Activated T-cell treated with anti-CD3 and anti-CD28 coated beads, Interleukin-2, amount 50 U/mL, for 72 hours (primary cell): ENCODE data around the gene NEK6. TPM values are rescaled to one million over a fixed set of nuclear protein-coding genes. Genes with fewer than 3 reads are reported as not detected.

Source experiments
- ATAC-seq, 2 donors: fragments of 150-1000 bp; cut with Tn5 transposase; replicated peaks in 1 of 2; 2 replicates each; pipeline ENCODE4 v1.10.0; 2021; ENCODE audit warnings: moderate library complexity in 2 of 2, mild to moderate bottlenecking in 1 of 2
- DNase-seq, 2 donors: peaks; one replicate each; pipeline ENCODE4 v3.0.0; 2021 to 2022; ENCODE audit warnings: mixed read lengths in 1 of 2
- H3K27ac Mint-ChIP-seq: one replicate; pipeline ENCODE4 v1.8.0; 2022; ENCODE audit warnings: mild to moderate bottlenecking, moderate library complexity, mixed read lengths
- H3K27me3 Mint-ChIP-seq: one replicate; pipeline ENCODE4 v1.8.0; 2022; ENCODE audit warnings: low read depth, mixed read lengths
- H3K36me3 Mint-ChIP-seq, 2 donors: one replicate each; pipeline ENCODE4 v1.8.0; 2022; ENCODE audit warnings: mixed read lengths in 2 of 2, mild to moderate bottlenecking in 1 of 2; ENCODE audit not compliant: insufficient read depth in 2 of 2
- H3K4me1 Mint-ChIP-seq: one replicate; pipeline ENCODE4 v1.8.0; 2022; ENCODE audit warnings: low read depth, mixed read lengths
- H3K4me3 Mint-ChIP-seq, 2 donors: one replicate each; pipeline ENCODE4 v1.8.0; 2022; ENCODE audit warnings: mild to moderate bottlenecking in 2 of 2, mixed read lengths in 2 of 2, moderate library complexity in 2 of 2
- H3K9me3 Mint-ChIP-seq, 2 donors: one replicate each; pipeline ENCODE4 v1.8.0; 2022; ENCODE audit warnings: mixed read lengths in 2 of 2
- total RNA-seq, 2 donors: library from RNA; stranded (reverse); gene quantifications; one replicate each; pipeline ENCODE4 v1.2.3, GENCODE V29; 2022

NEK6 gene
- total RNA-seq, 2 donors from 2014 or later: 8.1 to 8.5 TPM

DNA sequence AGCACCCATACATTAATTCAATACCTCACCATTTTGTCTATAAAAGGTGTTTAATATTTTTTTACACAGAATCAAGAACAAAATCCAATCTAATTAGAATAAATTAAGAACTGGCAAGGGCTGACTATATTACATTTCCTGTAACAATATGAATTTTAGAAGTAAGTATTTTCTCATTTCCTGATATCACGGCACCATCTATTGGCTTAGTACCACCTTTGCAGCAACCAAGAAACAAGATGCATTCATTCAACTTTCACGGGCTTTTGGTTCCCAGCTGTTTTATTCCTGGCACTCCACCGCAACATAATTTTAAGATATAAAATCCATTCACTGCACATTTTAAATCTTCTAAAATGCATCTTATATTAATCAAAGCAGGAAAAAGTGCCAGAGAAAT is 136.8 kb downstream of the NEK6 start:
- ATAC-seq (no peak), DNase-seq (no peak)
- H3K9me3 Mint-ChIP-seq: no peaks in the 10 kb centered on the region
- peaks cover 2 to 4% of the 10 kb centered on the region in 2 donors for H3K36me3 Mint-ChIP-seq
- peak overlapping the region in 1 of 2 donors; percentile 27 for H3K4me3 Mint-ChIP-seq
- H3K27me3 Mint-ChIP-seq: no peaks in the 10 kb centered on the region
- H3K27ac Mint-ChIP-seq: peak overlapping the region; percentile 39
- peaks cover 51% of the 10 kb centered on the region for H3K4me1 Mint-ChIP-seq

DNA sequence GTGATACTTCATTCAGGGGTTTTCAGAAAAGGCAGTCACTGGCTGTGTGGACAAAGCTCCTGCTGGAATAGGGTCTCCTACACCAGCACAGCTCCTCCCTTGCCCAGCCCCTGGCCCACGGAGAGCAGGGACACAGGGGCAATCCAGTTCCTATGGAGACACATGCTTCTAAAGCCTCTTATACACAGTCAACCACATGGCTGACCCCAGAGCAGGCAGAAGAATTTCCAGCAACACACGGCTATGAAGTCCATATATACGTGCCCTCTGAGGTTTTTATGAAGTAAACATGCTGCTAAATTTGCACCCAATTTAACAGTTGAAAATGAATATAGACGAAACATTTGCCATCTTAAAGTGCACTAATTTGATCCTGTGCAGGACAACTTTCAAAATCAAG is 138.1 kb downstream of the NEK6 start:
- Mint-ChIP-seq H3K36me3 (peaks cover 2 to 4% of the 10 kb centered on the region in 2 donors), H3K4me3 (no peak overlapping the region), H3K4me1 (peaks cover 52% of the 10 kb centered on the region), H3K9me3 (no peaks in the 10 kb centered on the region), H3K27me3 (no peaks in the 10 kb centered on the region), H3K27ac (no peak overlapping the region)
- ATAC-seq (no peak), DNase-seq (no peak)

GRCh38 chr9:124398191-124398935 is 140.6 kb downstream of the NEK6 start:
- Mint-ChIP-seq H3K9me3 (no peaks in the 10 kb centered on the region), H3K27me3 (no peaks in the 10 kb centered on the region), H3K4me3 (no peak overlapping the region), H3K27ac (no peak overlapping the region), H3K36me3 (peaks cover 2 to 7% of the 10 kb centered on the region in 2 donors), H3K4me1 (peaks cover 37% of the 10 kb centered on the region)
- no peak for ATAC-seq
- DNase-seq: no peak

DNA sequence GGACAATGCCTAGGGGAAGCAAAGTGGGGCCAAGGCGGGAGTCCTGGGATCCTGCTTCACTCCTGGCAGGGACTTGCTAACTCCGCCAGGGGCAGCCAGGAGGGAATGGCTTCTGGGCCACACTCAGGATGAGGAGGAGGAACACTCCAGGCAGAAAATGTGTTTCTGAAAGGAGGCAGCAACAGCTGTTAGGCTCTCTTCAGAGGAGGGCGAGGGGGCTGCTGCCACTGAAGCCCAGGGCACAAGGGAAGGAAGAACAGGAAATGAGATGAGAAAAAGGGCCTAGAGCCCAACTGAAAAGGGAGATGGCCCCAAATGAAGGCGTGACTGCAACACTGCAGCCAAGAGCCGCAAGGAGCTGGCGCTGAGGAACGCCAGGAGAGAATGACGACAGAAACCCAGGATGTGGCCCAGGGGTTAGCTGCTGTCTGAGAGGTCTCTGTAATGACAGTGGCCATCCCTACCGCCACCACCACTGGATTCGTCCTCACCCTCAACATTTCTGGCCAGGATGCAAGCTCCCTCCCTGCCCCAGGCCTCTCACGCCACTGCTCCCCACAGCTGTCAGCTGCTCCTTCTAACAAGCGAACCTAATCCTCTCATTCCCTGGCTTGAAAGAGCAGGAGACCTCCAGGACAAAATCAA is 141.7 kb downstream of the NEK6 start:
- Mint-ChIP-seq H3K4me1 (peaks cover 26% of the 10 kb centered on the region), H3K27me3 (no peaks in the 10 kb centered on the region), H3K27ac (no peak overlapping the region), H3K9me3 (no peaks in the 10 kb centered on the region), H3K36me3 (peaks cover 2 to 11% of the 10 kb centered on the region in 2 donors), H3K4me3 (no peak overlapping the region)
- no peak for DNase-seq
- no peak for ATAC-seq

DNA sequence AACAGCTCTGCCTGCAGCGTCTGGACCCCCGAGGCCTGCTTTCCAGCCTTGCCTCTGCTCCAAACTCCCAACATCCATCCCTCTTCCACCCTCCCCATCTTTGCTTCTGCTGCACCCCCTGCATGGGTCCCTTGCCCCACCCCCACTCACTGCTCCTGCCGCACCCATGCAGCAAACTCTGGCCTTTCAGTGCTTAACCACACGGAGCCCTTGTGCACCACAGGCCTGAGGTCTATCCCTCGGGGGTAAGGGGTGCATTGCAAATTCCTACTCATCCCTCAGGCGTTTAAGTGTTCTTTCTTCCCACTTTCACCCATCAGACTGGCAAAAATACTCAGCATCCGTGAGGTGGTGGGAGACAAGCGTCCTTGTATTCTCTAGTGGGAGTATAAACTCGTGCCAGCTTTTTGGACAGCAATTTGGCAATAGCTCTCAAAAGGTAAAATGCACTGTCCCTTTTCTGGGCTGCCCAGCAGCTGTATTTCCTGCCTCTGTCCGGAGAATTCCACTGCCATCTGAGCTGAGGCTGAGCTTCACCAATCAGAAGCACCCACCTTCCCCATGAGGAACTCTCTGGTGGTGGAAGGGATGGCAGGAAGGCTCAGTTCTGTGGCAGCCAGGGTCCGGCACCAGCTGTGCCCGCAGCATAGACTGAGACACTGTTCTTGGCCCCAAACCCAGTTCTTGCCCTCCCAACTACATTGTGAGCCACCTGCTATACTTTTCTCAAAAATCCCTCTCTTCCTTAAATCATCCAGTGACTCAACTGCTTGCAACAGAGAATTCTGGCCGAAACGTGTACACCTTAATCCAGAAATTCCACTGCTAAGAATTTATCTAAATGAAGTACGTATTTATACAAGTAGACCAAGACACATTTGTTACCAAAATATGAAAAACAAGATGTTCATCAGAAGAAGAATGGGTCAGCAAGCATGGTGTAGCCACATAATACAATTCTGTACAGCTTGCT is 142.5 kb downstream of the NEK6 start:
- H3K9me3 Mint-ChIP-seq: no peaks in the 10 kb centered on the region
- H3K27ac Mint-ChIP-seq: no peak overlapping the region
- H3K36me3 Mint-ChIP-seq: peaks cover 4 to 7% of the 10 kb centered on the region in 2 donors
- ATAC-seq (no peak), DNase-seq (no peak)
- H3K4me3 Mint-ChIP-seq: no peak overlapping the region
- H3K4me1 Mint-ChIP-seq: peaks cover 18% of the 10 kb centered on the region
- no peaks in the 10 kb centered on the region for H3K27me3 Mint-ChIP-seq

Other genes starting within 250 kb of the NEK6 start
- gene LHX2, start 246.2 kb upstream of the NEK6 start, total RNA-seq: not detected
- 100 to 1,000 TPM; 120 to 126 TPM for gene PSMB7, start 157.5 kb downstream of the NEK6 start, total RNA-seq
- not detected for gene ADGRD2, start 192.5 kb downstream of the NEK6 start, total RNA-seq
- gene NR5A1, start 249.4 kb downstream of the NEK6 start, total RNA-seq: under 1 TPM in 1 of 2 donors, not detected in 1; 0.07 TPM